Pulmonary artery endothelial cell (primary cell): ENCODE data around the gene IDH1. TPM values are rescaled to one million over a fixed set of nuclear protein-coding genes. Genes with fewer than 3 reads are reported as not detected.
"Not testable (repeated sequence)": the region's sequence is repeated elsewhere in the genome, so short reads cannot be mapped to it uniquely, and the experiment has no call there.

ENCODE experiments used
- DNase-seq: peaks from one replicate; pipeline ENCODE4 v3.0.0-alpha.2; 2011; ENCODE audit warnings: low read depth, low spot score
- total RNA-seq: library from RNA; depleted of rRNA; stranded (reverse); fragments of >200 nt; gene quantifications from 2 replicates; pipeline ENCODE4 v1.2.3, GENCODE V29; 2014

Gene IDH1
- total RNA-seq, 1 donor from 2014 or later, result 111 TPM

DNA sequence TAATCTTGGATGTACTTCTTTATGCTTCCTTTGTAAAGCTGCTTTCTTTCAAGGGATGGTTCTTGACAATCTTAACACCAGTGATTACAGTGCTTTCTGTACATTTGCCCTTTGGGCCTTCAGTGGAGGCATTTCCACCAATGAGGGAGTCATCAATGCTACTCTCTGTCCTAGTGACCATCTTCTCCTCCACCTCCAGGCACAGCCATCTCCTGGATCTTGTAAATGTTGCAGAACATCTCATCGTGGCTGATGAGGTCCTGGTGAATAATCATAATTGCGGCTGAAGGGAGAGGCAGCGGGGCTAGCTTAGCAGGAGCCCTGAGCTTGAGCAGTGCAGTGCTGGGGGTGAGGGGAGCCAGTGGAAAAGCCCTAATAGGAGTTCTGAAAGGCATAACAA is 32.5 kb downstream of the IDH1 start:
- no peak for DNase-seq

DNA sequence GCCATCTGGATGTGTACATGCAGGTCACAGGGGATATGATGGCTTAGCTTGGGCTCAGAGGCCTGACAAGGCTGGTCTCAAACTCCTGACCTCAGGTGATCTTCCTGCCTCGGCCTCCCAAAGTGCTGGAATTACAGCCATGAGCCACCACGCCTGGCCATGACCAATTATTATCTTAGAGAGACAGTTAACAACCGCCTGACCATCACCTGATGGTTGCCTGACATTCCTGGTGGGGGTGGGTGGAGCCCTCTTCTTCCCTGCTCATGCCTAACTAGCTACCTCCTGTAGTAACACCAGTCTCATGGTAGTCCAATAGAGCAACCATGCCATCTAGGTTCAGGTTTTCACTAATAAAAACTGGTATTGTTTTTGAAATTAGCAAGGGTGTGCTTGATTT is 33.0 kb downstream of the IDH1 start:
- DNase-seq, result not testable (repeated sequence)

DNA sequence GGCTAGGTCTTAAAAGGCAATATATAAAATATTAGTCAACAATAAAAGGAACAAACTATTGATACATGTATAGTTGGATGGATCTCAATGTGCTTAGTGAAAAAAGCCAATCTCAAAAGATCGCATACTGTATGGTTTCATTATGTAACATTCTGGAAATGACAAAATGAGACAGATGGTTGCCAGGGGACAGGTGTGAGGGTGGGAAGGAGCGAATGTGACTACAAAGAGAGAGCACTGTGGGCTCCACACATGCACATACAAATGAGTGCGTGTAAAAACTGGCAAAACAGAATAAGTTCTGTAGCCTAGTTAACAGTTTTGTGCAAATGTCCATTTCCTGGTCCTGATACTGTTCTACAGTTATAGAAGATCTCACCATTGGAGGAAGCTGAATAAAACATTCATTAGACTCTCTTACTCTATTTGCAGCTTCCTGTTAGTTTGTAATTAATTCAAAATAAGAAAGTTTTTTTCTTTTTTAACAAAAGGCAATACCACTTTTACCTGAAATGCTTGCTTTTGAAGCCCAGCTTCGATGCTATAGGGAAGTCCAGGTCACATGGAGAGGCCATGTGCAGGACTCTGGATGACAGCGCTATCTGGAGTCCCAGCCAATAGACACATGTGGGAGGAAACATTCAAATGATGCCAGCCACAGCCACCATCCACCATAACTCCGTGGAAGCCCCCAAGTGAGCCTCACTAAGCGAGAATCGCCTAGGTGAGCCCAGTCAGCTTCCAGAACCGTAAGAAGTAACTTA is 44.0 kb downstream of the IDH1 start:
- DNase-seq, result no peak

DNA sequence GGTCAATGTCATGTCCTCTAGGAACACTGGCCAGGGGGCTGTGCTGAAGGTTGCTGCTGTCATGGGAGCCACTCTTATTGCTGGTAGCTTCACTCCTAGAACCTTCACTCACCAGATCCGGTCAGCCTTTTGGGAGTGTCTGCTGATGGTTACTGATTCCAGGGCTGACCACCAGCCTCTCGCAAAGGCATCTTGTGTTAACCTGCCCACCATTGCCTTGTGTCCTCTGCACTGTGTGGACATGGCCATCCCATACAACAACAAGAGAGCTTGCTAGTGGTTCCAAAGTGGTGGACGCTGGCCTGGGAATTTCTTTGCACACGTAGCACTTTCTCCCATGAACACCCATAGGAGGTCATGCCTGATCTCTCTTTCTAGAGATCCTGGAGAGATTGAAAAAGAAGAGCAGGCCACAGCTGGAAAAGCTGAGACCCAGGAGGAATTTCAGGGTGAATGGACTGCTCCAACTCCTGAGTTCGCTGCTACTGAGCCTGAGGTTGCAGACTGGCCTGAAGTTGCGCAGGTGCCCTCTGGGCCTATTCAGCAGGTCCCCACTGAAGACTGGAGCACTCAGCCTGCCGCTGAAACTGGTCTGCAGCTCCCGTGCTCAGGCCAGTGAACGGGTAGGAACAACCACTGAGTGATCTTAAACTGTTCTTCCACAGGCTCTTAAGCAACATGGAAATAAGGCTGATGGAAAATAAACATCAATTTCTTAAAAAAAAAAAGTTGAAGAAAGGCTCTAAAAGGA is 46.4 kb downstream of the IDH1 start:
- no peak for DNase-seq

DNA sequence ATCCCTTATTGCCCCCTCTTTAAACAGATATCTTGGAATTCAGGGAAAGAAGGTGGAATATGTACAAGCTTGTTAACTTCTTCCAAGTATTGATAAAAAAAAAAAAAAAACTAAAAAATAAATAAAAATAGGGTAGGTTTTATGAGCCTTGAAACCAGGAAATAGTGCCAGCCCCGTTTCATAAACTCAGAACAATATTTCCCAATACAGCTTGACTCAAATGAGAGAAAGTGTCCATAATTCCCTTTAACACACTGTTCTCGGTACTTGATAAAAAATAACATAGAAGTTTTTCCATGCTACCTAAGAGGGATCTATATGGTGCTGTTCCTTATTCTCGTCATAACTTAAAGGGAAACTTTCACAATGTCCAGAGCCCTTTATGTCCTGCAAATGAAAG is 47.1 kb downstream of the IDH1 start:
- no peak for DNase-seq

DNA sequence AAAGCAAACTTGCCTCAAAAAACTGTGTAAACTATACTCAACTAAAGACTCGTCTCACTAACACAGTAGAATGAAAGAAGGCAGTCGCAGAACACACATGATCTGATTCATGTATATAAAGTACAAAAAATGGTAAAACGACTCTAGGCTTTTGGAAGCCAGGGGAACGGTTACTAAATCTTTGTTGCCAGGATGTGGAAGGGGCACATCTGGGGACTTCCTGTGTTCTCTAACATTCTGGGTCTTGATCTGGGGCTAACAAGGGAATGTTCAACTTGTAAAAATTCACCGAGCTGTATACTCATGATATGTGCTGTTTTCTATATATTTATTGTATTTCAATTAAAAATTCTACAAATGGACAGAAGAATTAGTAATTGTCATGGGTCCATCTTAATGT is 50.7 kb downstream of the IDH1 start:
- no peak for DNase-seq

DNA sequence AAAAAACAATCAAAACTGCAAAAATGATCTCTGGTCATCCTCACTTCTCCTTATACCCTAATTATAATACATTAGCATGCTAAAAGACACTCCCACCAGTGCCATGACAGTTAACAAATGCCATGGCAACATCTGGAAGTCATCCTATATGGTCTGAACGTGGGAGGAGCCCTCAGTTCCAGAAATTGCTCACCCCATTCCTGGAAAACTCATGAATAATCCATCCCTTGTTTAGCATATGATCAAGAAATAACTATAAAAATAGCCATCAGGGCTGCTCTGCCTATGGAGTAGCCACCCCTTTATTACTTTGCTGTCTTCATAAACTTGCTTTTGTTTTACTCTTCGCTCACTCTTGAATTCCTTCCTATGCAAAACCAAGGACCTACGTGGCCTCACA is 59.3 kb downstream of the IDH1 start:
- no peak for DNase-seq

DNA sequence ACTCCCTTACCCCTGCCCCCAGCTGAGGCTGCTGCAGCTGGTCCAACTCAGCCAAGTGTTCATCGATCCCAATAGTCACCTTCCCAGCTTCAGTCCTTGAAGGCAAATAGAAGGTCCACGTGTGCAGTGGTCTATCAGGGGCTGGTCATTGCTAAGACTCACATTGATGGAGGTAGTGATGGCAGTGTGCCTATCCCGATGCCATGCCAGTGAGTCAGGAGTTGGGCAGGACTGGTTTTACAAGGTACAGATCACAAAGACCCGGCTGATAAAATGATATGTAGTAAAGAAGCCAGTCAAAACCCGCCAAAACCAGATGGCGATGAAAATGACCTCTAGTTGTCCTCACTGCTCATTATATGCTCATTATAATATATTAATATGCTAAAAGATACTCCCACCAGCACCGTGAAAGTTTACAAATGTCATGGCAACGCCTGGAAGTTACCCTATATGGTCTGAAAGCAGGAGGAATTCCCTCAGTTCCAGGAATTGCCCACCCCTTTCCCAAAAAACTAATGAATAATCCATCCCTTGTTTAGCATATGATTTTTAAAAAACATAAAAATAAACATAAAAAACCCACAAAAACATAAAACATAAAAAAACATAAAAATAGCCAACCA is 62.1 kb downstream of the IDH1 start:
- DNase-seq, result no peak

DNA sequence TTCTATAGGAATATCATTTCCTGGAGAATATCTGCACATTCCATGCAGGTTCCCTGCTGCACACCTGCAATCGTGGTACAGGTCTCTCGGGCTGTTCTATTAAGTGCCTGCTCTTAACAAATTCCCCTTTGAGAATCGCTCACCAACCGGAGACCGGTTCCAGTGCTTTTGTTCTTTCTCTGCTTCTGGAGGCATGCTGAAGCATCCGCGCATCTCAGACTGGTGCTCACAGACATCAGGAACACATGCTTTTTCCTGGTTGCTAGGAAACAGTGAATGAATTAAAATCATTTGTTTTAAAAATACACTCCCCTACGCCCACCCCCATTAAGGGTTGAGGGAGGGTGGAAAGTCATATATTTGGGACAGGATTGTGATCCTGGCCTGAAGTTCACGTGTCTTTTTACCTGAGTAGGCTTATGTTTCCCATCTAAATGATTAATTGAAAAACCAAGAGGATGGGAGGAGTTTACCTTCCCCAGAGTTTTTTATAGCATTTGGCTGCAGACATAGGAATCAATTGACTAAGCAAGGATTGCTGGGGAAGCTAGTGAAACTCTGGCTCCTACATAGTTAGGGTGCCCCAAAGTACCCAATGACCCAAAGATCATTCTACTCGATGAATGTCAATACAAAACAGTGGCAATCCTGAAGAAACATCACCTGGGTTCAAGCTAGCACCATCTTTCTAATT is 64.9 kb downstream of the IDH1 start, which contains the start of gene C2orf80:
Gene C2orf80, minus strand, starts transcription at position 221 of the 694 bp plus-strand sequence. CDS start 3,044 bp downstream, outside the sequence.
- DNase-seq, result no peak

DNA sequence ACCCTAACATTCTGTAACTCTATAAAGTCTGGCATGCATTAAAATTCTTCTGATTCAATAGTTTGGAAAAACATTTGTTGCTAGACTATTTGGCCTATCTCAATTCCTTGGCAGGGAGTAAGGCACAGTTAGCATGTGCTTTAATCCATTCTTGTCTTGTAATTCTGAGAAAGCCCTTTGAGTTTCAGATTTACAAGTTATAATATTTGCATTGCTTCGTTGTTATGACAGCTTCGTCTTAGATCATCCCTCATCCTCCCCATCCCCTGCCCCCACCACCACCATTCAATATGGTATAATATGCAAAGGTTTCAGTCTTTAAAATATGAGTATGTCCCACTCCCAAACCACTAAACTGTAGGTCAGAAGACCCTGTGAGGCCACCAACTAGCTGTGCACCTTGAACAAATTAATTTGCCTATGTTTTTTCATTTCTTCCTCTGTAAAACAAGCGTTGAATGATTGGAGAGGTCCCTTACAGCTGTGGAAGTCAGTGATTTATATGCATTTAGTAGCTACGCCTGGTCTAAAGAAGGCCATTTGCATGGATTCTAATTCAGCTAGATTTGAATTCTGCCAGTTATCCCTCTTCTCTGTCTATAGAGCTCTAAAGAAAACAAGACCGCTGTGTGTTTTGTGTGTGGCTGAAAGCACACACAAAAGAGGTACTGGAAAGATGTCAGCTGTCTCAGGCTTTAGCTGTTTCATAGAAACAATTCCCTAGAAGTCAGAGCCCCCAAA is 65.6 kb downstream of the IDH1 start:
- no peak for DNase-seq

DNA sequence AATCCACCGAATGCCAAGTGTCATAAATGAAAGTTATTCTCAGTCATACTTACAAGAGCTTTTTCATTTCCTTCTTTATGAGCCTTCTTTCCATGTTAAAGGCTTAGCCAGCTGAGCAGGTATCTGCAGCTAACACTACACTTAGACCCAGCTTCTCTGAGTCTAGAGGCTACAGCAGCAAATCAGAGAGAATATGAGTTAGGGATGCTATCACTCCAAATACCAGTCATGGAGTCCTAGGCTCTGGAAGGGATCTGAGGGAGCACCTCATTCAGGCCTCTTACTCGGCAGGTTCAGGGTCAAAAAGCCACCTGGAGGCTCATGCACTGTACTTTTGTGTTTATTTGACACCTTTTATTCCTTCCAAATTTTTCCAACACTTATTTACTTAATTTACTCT is 68.0 kb downstream of the IDH1 start:
- no peak for DNase-seq

DNA sequence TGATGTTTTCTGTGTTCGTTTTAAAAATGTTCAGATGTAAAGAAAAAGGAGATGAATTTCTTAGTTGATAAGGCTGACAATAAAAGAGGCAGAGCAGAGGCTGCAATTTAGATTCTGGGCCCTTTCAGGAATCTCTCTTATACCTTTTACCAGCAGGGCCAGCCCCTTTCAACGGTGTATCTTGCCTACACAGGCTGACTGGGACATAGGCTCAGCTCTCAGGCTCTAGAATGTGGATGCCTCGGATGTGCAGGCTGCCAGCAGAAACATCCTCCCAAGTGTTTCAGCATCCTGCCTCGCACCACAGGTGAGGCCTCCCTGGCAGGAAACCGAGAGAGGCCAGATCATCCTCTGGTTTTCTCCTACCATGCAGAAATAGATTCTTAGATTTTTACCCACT is 68.4 kb downstream of the IDH1 start:
- DNase-seq, result no peak

Other genes starting within 250 kb of the IDH1 start
- 7.2 and 11.4 TPM in 2 replicates for gene PLEKHM3, start 229.5 kb downstream of the IDH1 start, total RNA-seq
- gene CRYGD, start 130.5 kb downstream of the IDH1 start, total RNA-seq, result not detected in 2 replicates
- not detected in 2 replicates for gene CRYGC, start 125.2 kb downstream of the IDH1 start, total RNA-seq
- not detected in 2 replicates for gene CRYGB, start 108.9 kb downstream of the IDH1 start, total RNA-seq
- gene CRYGA, start 91.5 kb downstream of the IDH1 start, total RNA-seq, result not detected in 2 replicates
- not detected in 2 replicates for gene C2orf80, start 65.0 kb downstream of the IDH1 start, total RNA-seq
- 23.4 and 31.8 TPM in 2 replicates for gene PIKFYVE, start 11.2 kb upstream of the IDH1 start, total RNA-seq
- 0.04 TPM in 1 of 2 replicates, not detected in the other for gene PTH2R, start 151.7 kb upstream of the IDH1 start, total RNA-seq